ENCODE results near the gene EIPR1. TPM values are rescaled to one million over a fixed set of nuclear protein-coding genes. Genes with fewer than 3 reads are reported as not detected.

The EIPR1 gene
- total RNA-seq, 1 experiment from 2014 or later, result 27.8 TPM

- H3K14ac ChIP-seq (ENCODE audit: insufficient read depth, low read length), result no peak overlapping the region
- H2BK12ac ChIP-seq (ENCODE audit: insufficient read length, low read depth, low read length), result no peak overlapping the region
- H4K91ac ChIP-seq (ENCODE audit: insufficient read length, low read depth, low read length), result no peak overlapping the region
- Mint-ChIP-seq H3K27ac (no peak overlapping the region), H3K9me3 (no peaks in the 10 kb centered on the region), H3K36me3 (ENCODE audit: insufficient read depth in 1 of 3, low read depth in 3 of 3) (peaks cover 32 to 62% (median 34%) of the 10 kb centered on the region in 3 experiments), H3K27me3 (ENCODE audit: low read depth) (no peaks in the 10 kb centered on the region), H3K4me1 (no peaks in the 10 kb centered on the region), H3K4me3 (no peak overlapping the region)
- no peak overlapping the region for H3K27ac ChIP-seq (ENCODE audit: insufficient read length, low read depth, low read length)
- H3K23me2 ChIP-seq (ENCODE audit: insufficient read length, low read depth, low read length, poor library complexity, severe bottlenecking), result no peaks in the 10 kb centered on the region
- no peak overlapping the region for H3K4me2 ChIP-seq (ENCODE audit: insufficient read depth, insufficient read length, low read length)
- H3K18ac ChIP-seq (ENCODE audit: insufficient read length, low read depth, low read length), result no peak overlapping the region
- no peak overlapping the region for H2BK120ac ChIP-seq (ENCODE audit: low read depth, low read length, poor library complexity, severe bottlenecking)
- no peak overlapping the region for H2AFZ ChIP-seq (ENCODE audit: low read length)
- H2BK5ac ChIP-seq (ENCODE audit: insufficient read length, low read length), result no peak overlapping the region
- no peaks in the 10 kb centered on the region for H3K9me3 ChIP-seq (ENCODE audit: control insufficient read depth, low read depth, low read length)
- no peaks in the 10 kb centered on the region for H4K20me1 ChIP-seq (ENCODE audit: control insufficient read depth, insufficient read depth, insufficient read length)
- no peaks in the 10 kb centered on the region for H3K79me2 ChIP-seq (ENCODE audit: insufficient read depth, low read length)
- no peak overlapping the region for H3T11ph ChIP-seq (ENCODE audit: low read length)
- no peaks in the 10 kb centered on the region for H3K79me1 ChIP-seq (ENCODE audit: insufficient read depth, low read depth, low read length, poor library complexity, severe bottlenecking)
- TF ChIP-seq CTCF (conservative IDR thresholded peaks at IDR 0.05), result no peak
- DNase-seq, result no peak
- H3K4ac ChIP-seq (ENCODE audit: low read depth, low read length), result no peak overlapping the region
- no peak overlapping the region for H2AK5ac ChIP-seq (ENCODE audit: insufficient read length, low read length)
- H2BK20ac ChIP-seq (ENCODE audit: low read depth, low read length, poor library complexity, severe bottlenecking), result no peak overlapping the region
- no peak overlapping the region for H4K8ac ChIP-seq (replicated peaks; ENCODE audit: insufficient read length, low read depth, low read length)
- H2BK15ac ChIP-seq (ENCODE audit: low read depth, low read length), result no peak overlapping the region
- H4K5ac ChIP-seq (ENCODE audit: insufficient read length, low read depth, low read length), result no peak overlapping the region
- H3K4me1 ChIP-seq (ENCODE audit: insufficient read depth, low read length), result no peaks in the 10 kb centered on the region
- no peak overlapping the region for H3K56ac ChIP-seq (ENCODE audit: insufficient read length, low read depth, low read length)
- H3K27me3 ChIP-seq (ENCODE audit: insufficient read depth, low read length), result no peaks in the 10 kb centered on the region
- no peak overlapping the region for H3K23ac ChIP-seq (ENCODE audit: insufficient read length, low read depth, low read length)
- H3K9ac ChIP-seq (ENCODE audit: extremely low read depth, insufficient read length, low read length), result no peak overlapping the region
- WGBS (ENCODE audit: extremely low coverage, insufficient read length, low lambda C conversion rate), result no CpG with 5 or more reads among the region's 2 CpGs
Observed at GRCh38 chr2:3336844-3337243, 40.8 kb downstream of the EIPR1 start.
